GM12872 (cell line): ENCODE results near the gene RAB1B.

Source experiments
- TF ChIP-seq, protein P1 (sequence below): IDR thresholded peaks from 3 replicates; pipeline ENCODE4 v1.5.1; 2011; ENCODE audit warnings: low read depth, mild to moderate bottlenecking, low read length, moderate library complexity; ENCODE audit not compliant: insufficient read depth

Gene RAB1B

GRCh38 chr11:66239998-66240780, 28.2 kb upstream of the RAB1B start:
- TF ChIP-seq, protein P1, sequence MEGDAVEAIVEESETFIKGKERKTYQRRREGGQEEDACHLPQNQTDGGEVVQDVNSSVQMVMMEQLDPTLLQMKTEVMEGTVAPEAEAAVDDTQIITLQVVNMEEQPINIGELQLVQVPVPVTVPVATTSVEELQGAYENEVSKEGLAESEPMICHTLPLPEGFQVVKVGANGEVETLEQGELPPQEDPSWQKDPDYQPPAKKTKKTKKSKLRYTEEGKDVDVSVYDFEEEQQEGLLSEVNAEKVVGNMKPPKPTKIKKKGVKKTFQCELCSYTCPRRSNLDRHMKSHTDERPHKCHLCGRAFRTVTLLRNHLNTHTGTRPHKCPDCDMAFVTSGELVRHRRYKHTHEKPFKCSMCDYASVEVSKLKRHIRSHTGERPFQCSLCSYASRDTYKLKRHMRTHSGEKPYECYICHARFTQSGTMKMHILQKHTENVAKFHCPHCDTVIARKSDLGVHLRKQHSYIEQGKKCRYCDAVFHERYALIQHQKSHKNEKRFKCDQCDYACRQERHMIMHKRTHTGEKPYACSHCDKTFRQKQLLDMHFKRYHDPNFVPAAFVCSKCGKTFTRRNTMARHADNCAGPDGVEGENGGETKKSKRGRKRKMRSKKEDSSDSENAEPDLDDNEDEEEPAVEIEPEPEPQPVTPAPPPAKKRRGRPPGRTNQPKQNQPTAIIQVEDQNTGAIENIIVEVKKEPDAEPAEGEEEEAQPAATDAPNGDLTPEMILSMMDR, result no peak

DNA sequence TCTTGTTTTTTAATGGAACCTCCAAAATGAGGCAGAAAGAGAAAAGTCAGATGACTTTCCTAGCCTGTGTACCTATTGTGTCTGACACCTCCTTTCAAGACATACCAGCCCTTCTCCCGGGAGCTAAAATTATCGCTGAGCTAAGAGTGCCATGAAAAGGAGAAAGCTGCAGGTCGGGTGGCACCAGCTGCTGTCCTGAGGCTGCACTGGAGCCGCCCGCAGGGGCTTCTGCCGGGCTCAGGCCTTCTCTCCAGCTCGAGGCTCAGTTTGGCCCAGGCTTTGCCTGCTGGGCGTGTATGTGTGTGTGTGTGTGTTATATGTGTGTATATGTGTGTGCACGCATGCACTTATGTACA, 27.7 kb upstream of the RAB1B start:
- TF ChIP-seq, protein P1, result no peak

DNA sequence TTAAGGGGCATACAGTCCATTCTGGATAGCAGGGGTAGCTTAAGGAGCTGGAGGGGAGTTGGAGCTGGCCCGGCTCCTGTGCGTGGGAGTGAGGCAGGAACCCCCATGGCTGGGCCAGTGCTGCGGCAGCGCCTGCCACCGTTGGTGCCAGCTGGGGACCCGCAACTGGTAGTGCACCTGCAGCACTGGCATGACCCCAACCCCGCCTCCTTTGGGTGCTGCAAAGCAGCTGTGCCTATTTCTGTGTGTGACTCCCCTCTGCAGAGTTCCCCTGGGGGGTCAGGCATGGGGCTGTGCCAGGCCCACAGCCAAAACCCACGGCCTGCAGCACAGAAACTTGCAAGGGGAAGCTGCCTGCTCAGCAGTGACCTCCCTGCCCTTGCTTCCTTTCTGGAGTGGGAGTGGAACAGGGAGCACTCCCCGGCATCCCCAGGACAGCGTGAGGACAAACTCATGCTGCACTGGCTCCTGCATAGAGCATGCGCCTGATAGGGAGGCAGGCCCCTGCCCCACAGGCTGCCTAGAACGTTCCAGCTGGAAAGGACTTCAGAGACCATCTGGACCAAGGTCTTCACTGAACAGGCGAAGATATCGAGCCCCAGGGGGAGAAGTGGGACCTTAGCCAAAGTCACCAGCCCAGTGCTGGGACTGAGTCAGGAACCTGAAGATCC, 26.2 kb upstream of the RAB1B start:
- TF ChIP-seq, protein P1, result no peak

GRCh38 chr11:66243782-66244535, 24.5 kb upstream of the RAB1B start:
- TF ChIP-seq, protein P1, result no peak

- TF ChIP-seq, protein P1, result no peak
Measured at GRCh38 chr11:66247295-66247694, 21.1 kb upstream of the RAB1B start.

DNA sequence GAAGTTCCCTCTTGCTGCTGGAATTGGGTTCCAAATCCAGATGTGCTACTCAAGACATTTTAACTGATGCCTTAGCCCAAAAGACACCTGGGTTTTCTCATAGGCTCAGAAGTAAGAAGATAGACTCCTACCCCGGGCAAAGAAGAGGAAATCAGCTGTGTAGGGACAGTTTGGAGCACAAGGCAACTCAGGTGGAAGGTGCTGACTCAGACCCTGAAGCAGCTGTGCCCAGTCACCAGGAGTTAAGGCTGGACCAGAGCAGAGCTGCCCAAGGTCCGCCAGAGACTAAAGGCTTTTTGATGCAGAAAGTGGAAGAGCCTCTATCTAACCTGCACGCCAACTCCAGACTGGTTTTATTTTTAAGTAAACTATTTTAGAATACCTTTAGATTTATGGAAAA, 20.6 kb upstream of the RAB1B start:
- TF ChIP-seq, protein P1, result no peak

DNA sequence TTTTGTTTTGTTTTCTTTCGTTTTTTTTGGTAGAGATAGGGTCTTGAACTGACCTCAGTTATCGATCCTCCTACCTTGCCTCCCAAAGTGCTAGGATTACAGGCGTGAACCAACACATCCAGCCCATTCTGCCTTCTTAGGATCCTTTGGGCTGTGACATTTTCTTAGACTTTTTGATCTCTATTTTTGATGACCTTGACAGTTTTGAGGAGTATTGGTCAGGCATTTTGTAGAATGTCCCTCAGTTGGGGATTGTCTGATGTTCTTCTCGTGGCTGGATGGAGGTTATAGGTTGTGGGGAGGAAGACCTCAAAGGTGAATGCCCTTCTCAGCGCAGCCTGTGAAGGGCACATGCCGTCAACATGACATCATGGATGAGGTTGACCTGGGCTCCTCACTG, 19.5 kb upstream of the RAB1B start:
- TF ChIP-seq, protein P1, result no peak
